CMK (cell line): ENCODE measurements around the gene HELB.

Source experiments
- DNase-seq: peaks from one replicate; pipeline ENCODE4 v3.0.0-alpha.2; 2010; ENCODE audit warnings: low read depth

HELB gene

GRCh38 chr12:66301944-66302826 is at the start of gene HELB:
HELB (plus strand) TSS chr12:66302493; CDS start chr12:66302604, 111 bp downstream.
- peak; percentile 80 for DNase-seq

GRCh38 chr12:66252771-66253170 is 49.5 kb upstream of the HELB start:
- DNase-seq: no peak

GRCh38 chr12:66255737-66256136 is 46.6 kb upstream of the HELB start:
- DNase-seq: no peak

- DNase-seq: no peak
Measured at GRCh38 chr12:66258011-66258410, 44.3 kb upstream of the HELB start.

GRCh38 chr12:66262737-66263136 is 39.6 kb upstream of the HELB start:
- no peak for DNase-seq

GRCh38 chr12:66268562-66268961 is 33.7 kb upstream of the HELB start:
- DNase-seq: no peak

GRCh38 chr12:66269142-66269541 is 33.2 kb upstream of the HELB start:
- no peak for DNase-seq

GRCh38 chr12:66269757-66270383 is 32.4 kb upstream of the HELB start:
- DNase-seq: no peak

GRCh38 chr12:66270613-66271012 is 31.7 kb upstream of the HELB start:
- no peak for DNase-seq

- DNase-seq: no peak
Measured at GRCh38 chr12:66272650-66273049, 29.6 kb upstream of the HELB start.

GRCh38 chr12:66273147-66273546 is 29.1 kb upstream of the HELB start:
- DNase-seq: no peak

- DNase-seq: no peak
Measured at GRCh38 chr12:66275040-66275439, 27.3 kb upstream of the HELB start.

- DNase-seq: no peak
Measured at GRCh38 chr12:66279123-66279712, 23.1 kb upstream of the HELB start.

GRCh38 chr12:66280561-66280960 is 21.7 kb upstream of the HELB start:
- no peak for DNase-seq

GRCh38 chr12:66282244-66282643 is 20.0 kb upstream of the HELB start:
- no peak for DNase-seq

- DNase-seq: no peak
Measured at GRCh38 chr12:66287275-66287674, 15.0 kb upstream of the HELB start.

- DNase-seq: no peak
Measured at GRCh38 chr12:66288121-66288520, 14.2 kb upstream of the HELB start.

GRCh38 chr12:66289485-66289884 is 12.8 kb upstream of the HELB start:
- DNase-seq: no peak

- DNase-seq: no peak
Measured at GRCh38 chr12:66290716-66291200, 11.5 kb upstream of the HELB start.

GRCh38 chr12:66296176-66296683 is 6.1 kb upstream of the HELB start:
- no peak for DNase-seq

- DNase-seq: no peak
Measured at GRCh38 chr12:66297080-66297479, 5.2 kb upstream of the HELB start.

- no peak for DNase-seq
Measured at GRCh38 chr12:66297923-66298322, 4.4 kb upstream of the HELB start.

GRCh38 chr12:66302827-66303169 is 505 bp downstream of the HELB start:
- DNase-seq: no peak
